KMS-11 (cell line): Measurements from ENCODE around the gene AAGAB.

Experiments
- H2AFZ ChIP-seq: fragments of 200-600 bp; sonication (generic); 2 replicates; pipeline ENCODE4 v1.6.1; 2016; ENCODE audit warnings: antibody characterized with exemption, mixed run types, low read depth
- H3K27ac ChIP-seq: fragments of 200-600 bp; sonication (generic); 2 replicates; pipeline ENCODE4 v1.6.1; 2016; ENCODE audit warnings: mild to moderate bottlenecking, mixed run types
- H3K27me3 ChIP-seq: fragments of 200-600 bp; sonication (generic); 2 replicates; pipeline ENCODE4 v1.6.1; 2017; ENCODE audit warnings: mild to moderate bottlenecking, low read depth, mixed run types, moderate library complexity; ENCODE audit not compliant: insufficient read depth
- H3K36me3 ChIP-seq: fragments of 200-600 bp; sonication (generic); 2 replicates; pipeline ENCODE4 v1.6.1; 2017; ENCODE audit warnings: mild to moderate bottlenecking, mixed run types; ENCODE audit not compliant: insufficient read depth
- H3K4me1 ChIP-seq: fragments of 200-600 bp; sonication (generic); 2 replicates; pipeline ENCODE4 v1.6.1; 2016; ENCODE audit warnings: mild to moderate bottlenecking, low read depth, mixed run types; ENCODE audit not compliant: poor library complexity, severe bottlenecking
- H3K4me2 ChIP-seq: fragments of 200-600 bp; sonication (generic); 2 replicates; pipeline ENCODE4 v1.7.0; 2016; ENCODE audit warnings: mild to moderate bottlenecking, mixed run types
- H3K4me3 ChIP-seq: fragments of 200-600 bp; sonication (generic); IDR thresholded peaks from 2 replicates; pipeline ENCODE4 v1.6.1; 2017; ENCODE audit warnings: low read depth, low read length, mixed read lengths; ENCODE audit not compliant: insufficient read depth
- H3K79me2 ChIP-seq: fragments of 200-600 bp; sonication (generic); 2 replicates; pipeline ENCODE4 v1.6.1; 2016; ENCODE audit warnings: low read depth, mixed run types; ENCODE audit not compliant: insufficient read depth
- H3K9ac ChIP-seq: fragments of 200-600 bp; sonication (generic); 2 replicates; pipeline ENCODE4 v1.6.1; 2016; ENCODE audit warnings: mild to moderate bottlenecking, mixed run types
- H4K20me1 ChIP-seq: fragments of 200-600 bp; sonication (generic); 2 replicates; pipeline ENCODE4 v1.6.1; 2016; ENCODE audit warnings: mild to moderate bottlenecking, mixed run types; ENCODE audit not compliant: insufficient read depth
- TF ChIP-seq, protein P1 (sequence below): fragments of 200-600 bp; sonication (generic); conservative IDR thresholded peaks from 2 replicates; pipeline ENCODE4 v1.6.1; 2017; ENCODE audit warnings: low read depth, mild to moderate bottlenecking, antibody characterized with exemption, low read length, moderate library complexity, mixed read lengths

The AAGAB gene

DNA sequence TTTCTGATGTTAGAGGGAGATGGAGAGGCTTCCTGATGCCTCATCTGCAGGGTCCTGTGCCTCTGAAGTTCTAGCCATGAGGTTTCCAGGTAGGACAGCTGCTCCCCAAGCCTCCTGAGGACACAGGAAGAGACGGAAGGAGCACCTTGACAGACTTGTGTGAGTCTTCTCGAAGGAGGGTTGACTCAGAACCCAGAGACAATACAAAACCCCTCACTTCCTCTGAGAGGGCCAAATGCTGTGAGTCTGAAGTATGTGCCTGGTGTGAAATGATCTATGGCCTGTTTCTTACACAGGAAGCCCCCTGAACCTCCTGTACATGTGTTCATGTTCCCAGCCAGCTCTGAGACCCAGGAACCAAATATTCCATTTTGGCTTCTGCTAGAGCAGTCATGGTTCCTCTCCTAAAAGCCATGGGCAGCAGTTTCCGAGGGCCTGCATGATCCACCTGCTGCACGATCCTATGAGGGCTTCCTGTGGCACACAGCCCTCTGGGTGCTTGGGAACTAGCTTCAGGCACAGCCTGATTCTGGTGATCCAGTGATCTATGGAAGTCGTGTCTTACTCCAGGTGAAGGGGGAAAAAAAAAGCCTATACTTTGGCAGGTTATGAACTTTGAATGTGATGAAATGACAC lies 62.2 kb downstream of the AAGAB start:
- TF ChIP-seq, protein P1, sequence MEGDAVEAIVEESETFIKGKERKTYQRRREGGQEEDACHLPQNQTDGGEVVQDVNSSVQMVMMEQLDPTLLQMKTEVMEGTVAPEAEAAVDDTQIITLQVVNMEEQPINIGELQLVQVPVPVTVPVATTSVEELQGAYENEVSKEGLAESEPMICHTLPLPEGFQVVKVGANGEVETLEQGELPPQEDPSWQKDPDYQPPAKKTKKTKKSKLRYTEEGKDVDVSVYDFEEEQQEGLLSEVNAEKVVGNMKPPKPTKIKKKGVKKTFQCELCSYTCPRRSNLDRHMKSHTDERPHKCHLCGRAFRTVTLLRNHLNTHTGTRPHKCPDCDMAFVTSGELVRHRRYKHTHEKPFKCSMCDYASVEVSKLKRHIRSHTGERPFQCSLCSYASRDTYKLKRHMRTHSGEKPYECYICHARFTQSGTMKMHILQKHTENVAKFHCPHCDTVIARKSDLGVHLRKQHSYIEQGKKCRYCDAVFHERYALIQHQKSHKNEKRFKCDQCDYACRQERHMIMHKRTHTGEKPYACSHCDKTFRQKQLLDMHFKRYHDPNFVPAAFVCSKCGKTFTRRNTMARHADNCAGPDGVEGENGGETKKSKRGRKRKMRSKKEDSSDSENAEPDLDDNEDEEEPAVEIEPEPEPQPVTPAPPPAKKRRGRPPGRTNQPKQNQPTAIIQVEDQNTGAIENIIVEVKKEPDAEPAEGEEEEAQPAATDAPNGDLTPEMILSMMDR: no peak

DNA sequence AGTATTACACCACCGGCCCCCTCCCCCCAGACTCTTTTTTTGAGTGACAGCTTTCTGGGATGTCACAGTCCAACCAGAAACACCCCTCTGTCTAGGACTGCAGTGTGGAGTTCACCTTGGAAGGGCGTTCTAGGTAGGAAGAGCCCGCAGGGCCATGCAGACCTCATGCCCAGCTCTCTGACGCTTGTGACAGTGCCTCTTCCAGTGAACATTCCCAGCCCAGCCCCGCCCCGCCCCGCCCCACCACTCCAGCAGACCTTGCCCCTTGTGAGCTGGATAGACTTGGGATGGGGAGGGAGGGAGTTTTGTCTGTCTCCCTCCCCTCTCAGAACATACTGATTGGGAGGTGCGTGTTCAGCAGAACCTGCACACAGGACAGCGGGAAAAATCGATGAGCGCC lies 63.6 kb downstream of the AAGAB start:
- no peak overlapping the region for H2AFZ ChIP-seq
- no peaks in the 10 kb centered on the region for H3K27me3 ChIP-seq
- H3K4me3 ChIP-seq: no peak overlapping the region
- H3K4me1 ChIP-seq: peaks cover 17% of the 10 kb centered on the region
- H3K4me2 ChIP-seq: no peak overlapping the region
- H4K20me1 ChIP-seq: no peaks in the 10 kb centered on the region
- H3K27ac ChIP-seq: no peak overlapping the region
- H3K79me2 ChIP-seq: no peaks in the 10 kb centered on the region
- no peak overlapping the region for H3K9ac ChIP-seq
- TF ChIP-seq, protein P1: no peak
- H3K36me3 ChIP-seq: no peaks in the 10 kb centered on the region

More for the DNA sequence above, 62.2 kb downstream of the AAGAB start:
- Histone ChIP-seq H3K4me2 (no peak overlapping the region), H3K36me3 (no peaks in the 10 kb centered on the region), H3K27ac (no peak overlapping the region), H3K4me3 (no peak overlapping the region), H3K9ac (no peak overlapping the region), H3K4me1 (peaks cover 2% of the 10 kb centered on the region), H3K79me2 (no peaks in the 10 kb centered on the region), H2AFZ (no peak overlapping the region), H3K27me3 (no peaks in the 10 kb centered on the region), H4K20me1 (no peaks in the 10 kb centered on the region)

DNA sequence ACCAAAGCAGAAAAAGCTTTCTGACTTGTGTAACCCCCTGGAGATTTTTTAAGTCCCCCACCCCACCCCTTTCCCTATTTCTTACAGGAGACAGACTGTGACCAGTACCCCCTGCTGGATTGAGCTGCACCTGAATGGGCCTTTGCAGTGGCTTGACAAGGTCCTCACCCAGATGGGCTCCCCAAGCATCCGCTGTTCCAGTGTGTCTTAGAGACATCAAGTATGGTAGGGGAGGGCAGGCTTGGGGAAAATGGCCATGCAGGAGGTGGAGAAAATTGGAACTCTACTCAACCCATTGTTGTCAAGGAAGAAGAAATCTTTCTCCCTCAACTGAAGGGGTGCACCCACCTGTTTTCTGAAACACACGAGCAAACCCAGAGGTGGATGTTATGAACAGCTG lies 64.1 kb downstream of the AAGAB start:
- Histone ChIP-seq H4K20me1 (no peaks in the 10 kb centered on the region), H3K27me3 (no peaks in the 10 kb centered on the region), H2AFZ (no peak overlapping the region), H3K27ac (no peak overlapping the region), H3K4me3 (no peak overlapping the region), H3K4me1 (peaks cover 22% of the 10 kb centered on the region), H3K9ac (no peak overlapping the region), H3K4me2 (no peak overlapping the region), H3K36me3 (no peaks in the 10 kb centered on the region), H3K79me2 (no peaks in the 10 kb centered on the region)
- TF ChIP-seq, protein P1: no peak

DNA sequence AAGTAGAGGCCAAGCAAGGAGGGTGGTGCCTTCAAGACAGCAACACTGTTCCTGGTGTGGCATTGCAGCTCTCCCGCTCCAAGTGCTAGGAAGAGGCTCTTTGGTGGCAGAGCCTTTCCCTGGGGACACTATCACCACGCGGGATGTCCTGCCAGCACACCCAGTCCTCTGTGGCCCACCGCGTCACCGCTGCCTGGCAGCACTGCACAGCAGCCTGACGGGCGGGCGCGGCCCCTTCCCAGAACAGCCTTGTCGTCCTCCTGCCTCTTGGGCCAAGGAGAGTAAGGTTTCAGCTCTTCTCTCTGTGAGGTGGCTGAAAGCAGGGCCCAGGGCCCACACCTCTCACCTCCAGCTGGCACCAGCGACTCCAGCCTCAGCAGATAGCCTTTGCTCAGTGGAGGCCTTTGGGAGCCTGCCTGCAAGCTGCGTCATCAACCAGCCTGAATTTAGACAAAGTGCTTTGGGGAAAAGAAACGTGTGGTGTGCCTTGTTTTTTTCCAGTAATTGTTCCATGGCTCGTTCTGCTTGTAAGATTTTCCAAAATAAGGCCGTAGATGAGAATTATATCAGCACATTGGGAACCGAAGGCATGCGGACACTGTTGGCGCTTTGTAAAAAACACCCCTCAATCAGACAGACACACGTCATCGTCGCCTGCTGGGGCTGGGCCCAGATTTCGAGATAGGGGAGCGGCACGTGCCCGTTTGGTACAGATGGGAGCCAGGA lies 65.0 kb downstream of the AAGAB start:
- Histone ChIP-seq H3K79me2 (no peaks in the 10 kb centered on the region), H3K4me3 (no peak overlapping the region), H4K20me1 (no peaks in the 10 kb centered on the region), H3K27me3 (no peaks in the 10 kb centered on the region), H3K27ac (no peak overlapping the region), H3K9ac (no peak overlapping the region), H3K36me3 (no peaks in the 10 kb centered on the region), H2AFZ (no peak overlapping the region), H3K4me2 (no peak overlapping the region), H3K4me1 (peaks cover 28% of the 10 kb centered on the region)
- TF ChIP-seq, protein P1: no peak
